GM23338 (cell line): Measurements from ENCODE around the gene MYO18A. TPM values are rescaled to one million over a fixed set of nuclear protein-coding genes. Genes with fewer than 3 reads are reported as not detected.

ENCODE experiments used
- ATAC-seq: fragments of 200-7000 bp; cut with Tn5 transposase; 3 replicates; pipeline ENCODE4 v1.9.1; 2020
- DNase-seq: peaks from one replicate; pipeline ENCODE4 v3.0.0-alpha.2; 2015; ENCODE audit warnings: low spot score
- H2AFZ ChIP-seq: fragments of 200-600 bp; sonication (generic); 2 replicates; pipeline ENCODE4 v1.8.0; 2016; ENCODE audit warnings: antibody characterized with exemption, mild to moderate bottlenecking, moderate library complexity
- H3F3A ChIP-seq: fragments of 200-600 bp; sonication (generic); replicated peaks from 2 replicates; pipeline ENCODE4 v1.8.0; 2017; ENCODE audit warnings: antibody characterized with exemption, mixed run types, low read depth
- H3K27ac ChIP-seq: fragments of 200-600 bp; sonication (generic); 2 replicates; pipeline ENCODE4 v1.6.1; 2016; ENCODE audit warnings: low read depth
- H3K27me3 ChIP-seq: fragments of 200-600 bp; sonication (generic); 2 replicates; pipeline ENCODE4 v1.8.0; 2016; ENCODE audit warnings: mild to moderate bottlenecking, mixed run types, moderate library complexity; ENCODE audit not compliant: insufficient read depth
- H3K36me3 ChIP-seq: fragments of 200-600 bp; sonication (generic); 2 replicates; pipeline ENCODE4 v1.8.0; 2016; ENCODE audit warnings: mild to moderate bottlenecking; ENCODE audit not compliant: insufficient read depth
- H3K4me1 ChIP-seq: fragments of 200-600 bp; sonication (generic); 2 replicates; pipeline ENCODE4 v1.8.0; 2016; ENCODE audit warnings: mild to moderate bottlenecking, moderate library complexity; ENCODE audit not compliant: insufficient read depth
- H3K4me2 ChIP-seq: fragments of 200-600 bp; sonication (generic); 2 replicates; pipeline ENCODE4 v1.7.1; 2017; ENCODE audit warnings: mixed run types
- H3K4me3 ChIP-seq: fragments of 200-600 bp; sonication (generic); 2 replicates; pipeline ENCODE4 v1.6.1; 2016; ENCODE audit warnings: mixed run types
- H3K79me2 ChIP-seq: fragments of 200-600 bp; sonication (generic); replicated peaks from 2 replicates; pipeline ENCODE4 v1.8.0; 2017; ENCODE audit warnings: mild to moderate bottlenecking; ENCODE audit not compliant: insufficient read depth
- H3K9me2 ChIP-seq: fragments of 200-600 bp; sonication (generic); 2 replicates; pipeline ENCODE4 v1.8.0; 2017; ENCODE audit not compliant: insufficient read depth
- H4K20me1 ChIP-seq: fragments of 200-600 bp; sonication (generic); replicated peaks from 2 replicates; pipeline ENCODE4 v1.8.0; 2017; ENCODE audit warnings: mild to moderate bottlenecking; ENCODE audit not compliant: insufficient read depth
- H3K27ac Mint-ChIP-seq: 2 replicates; pipeline ENCODE4 v1.8.0; 2020; ENCODE audit warnings: inconsistent platforms, mild to moderate bottlenecking, moderate library complexity, mixed read lengths
- H3K27me3 Mint-ChIP-seq: 3 replicates; pipeline ENCODE4 v1.8.0; 2022; ENCODE audit warnings: low read depth, mild to moderate bottlenecking, moderate library complexity, mixed read lengths, inconsistent platforms; ENCODE audit not compliant: insufficient read depth, poor library complexity
- H3K36me3 Mint-ChIP-seq: 3 replicates; pipeline ENCODE4 v1.8.0; 2021; ENCODE audit warnings: low read depth, mild to moderate bottlenecking, inconsistent platforms, moderate library complexity, mixed read lengths
- H3K4me1 Mint-ChIP-seq: 3 replicates; pipeline ENCODE4 v1.8.0; 2020; ENCODE audit warnings: mild to moderate bottlenecking, inconsistent platforms, mixed read lengths
- H3K4me3 Mint-ChIP-seq: 3 replicates; pipeline ENCODE4 v1.8.0; 2021; ENCODE audit warnings: moderate library complexity, mild to moderate bottlenecking, inconsistent platforms, mixed read lengths
- H3K9me3 Mint-ChIP-seq: 3 replicates; pipeline ENCODE4 v1.8.0; 2020; ENCODE audit warnings: moderate library complexity, mild to moderate bottlenecking, inconsistent platforms, mixed read lengths
- CREB1 ChIP-seq: fragments of 250-450 bp; sonication (Bioruptor Pico); IDR thresholded peaks from 2 replicates; pipeline ENCODE4 v1.5.0; 2020; ENCODE audit warnings: low read depth, mild to moderate bottlenecking, moderate library complexity
- CTCF ChIP-seq, 2 experiments: fragments of 200-600 bp in 1 of 2; sonication (generic) in 1 of 2; conservative IDR thresholded peaks; 2 replicates each; pipeline versions ENCODE4 v1.5.1 to v1.6.1; 2016 to 2017; ENCODE audit warnings: antibody characterized with exemption in 2 of 2, low read depth in 2 of 2, mild to moderate bottlenecking in 2 of 2, moderate library complexity in 1 of 2
- ETS1 ChIP-seq: IDR thresholded peaks from 2 replicates; pipeline ENCODE4 v1.6.1; 2016; ENCODE audit warnings: antibody characterized with exemption
- EZH2 ChIP-seq: fragments of 200-600 bp; sonication (generic); IDR thresholded peaks from one replicate; pipeline ENCODE4 v1.8.0; 2017; ENCODE audit warnings: antibody characterized with exemption, mild to moderate bottlenecking, low read depth; ENCODE audit not compliant: unreplicated experiment
- EZH2phosphoT487 ChIP-seq: fragments of 200-600 bp; sonication (generic); IDR thresholded peaks from one replicate; pipeline ENCODE4 v1.8.1; 2018; ENCODE audit warnings: antibody characterized with exemption; ENCODE audit not compliant: unreplicated experiment
- JUNB ChIP-seq: IDR thresholded peaks from one replicate; pipeline ENCODE4 v1.6.1; 2016; ENCODE audit warnings: antibody characterized with exemption; ENCODE audit not compliant: unreplicated experiment
- NANOG ChIP-seq: IDR thresholded peaks from 2 replicates; pipeline ENCODE4 v1.6.1; 2016; ENCODE audit warnings: antibody characterized with exemption, borderline replicate concordance
- POLR2AphosphoS5 ChIP-seq: IDR thresholded peaks from 2 replicates; pipeline ENCODE4 v1.6.1; 2016; ENCODE audit warnings: antibody characterized with exemption, low read depth
- REST ChIP-seq: IDR thresholded peaks from one replicate; pipeline ENCODE4 v1.6.1; 2018; ENCODE audit warnings: antibody characterized with exemption; ENCODE audit not compliant: unreplicated experiment
- STAT1 ChIP-seq: IDR thresholded peaks from one replicate; pipeline ENCODE4 v1.6.1; 2016; ENCODE audit warnings: antibody characterized with exemption; ENCODE audit not compliant: unreplicated experiment
- ZNF114 ChIP-seq: fragments of 250-450 bp; sonication (Bioruptor Pico); IDR thresholded peaks from 2 replicates; pipeline ENCODE4 v1.5.0; 2020; ENCODE audit warnings: mild to moderate bottlenecking, moderate library complexity
- ZNF331 ChIP-seq: fragments of 250-450 bp; sonication (Bioruptor Pico); IDR thresholded peaks from 2 replicates; pipeline ENCODE4 v1.5.0; 2020; ENCODE audit warnings: low read depth, mild to moderate bottlenecking, moderate library complexity
- ZNF462 ChIP-seq: fragments of 250-450 bp; sonication (Bioruptor Pico); IDR thresholded peaks from 2 replicates; pipeline ENCODE4 v1.5.0; 2020; ENCODE audit warnings: mild to moderate bottlenecking, moderate library complexity
- polyA plus RNA-seq: library from polyadenylated mRNA; unstranded; fragments of >200 nt; fragmentation: Nextera tagmentation; extraction: Ambion mirVana; gene quantifications from 2 replicates; pipeline ENCODE4 v1.2.1, GENCODE V29; 2016
- total RNA-seq: library from RNA; depleted of rRNA; stranded (reverse); fragments of >200 nt; shearing (Covaris generic); gene quantifications from 2 replicates; pipeline ENCODE4 v1.2.3, GENCODE V29; 2014

MYO18A gene
- total and polyA plus RNA-seq, 2 experiments from 2014 or later = 18.3 to 37.5 TPM

DNA sequence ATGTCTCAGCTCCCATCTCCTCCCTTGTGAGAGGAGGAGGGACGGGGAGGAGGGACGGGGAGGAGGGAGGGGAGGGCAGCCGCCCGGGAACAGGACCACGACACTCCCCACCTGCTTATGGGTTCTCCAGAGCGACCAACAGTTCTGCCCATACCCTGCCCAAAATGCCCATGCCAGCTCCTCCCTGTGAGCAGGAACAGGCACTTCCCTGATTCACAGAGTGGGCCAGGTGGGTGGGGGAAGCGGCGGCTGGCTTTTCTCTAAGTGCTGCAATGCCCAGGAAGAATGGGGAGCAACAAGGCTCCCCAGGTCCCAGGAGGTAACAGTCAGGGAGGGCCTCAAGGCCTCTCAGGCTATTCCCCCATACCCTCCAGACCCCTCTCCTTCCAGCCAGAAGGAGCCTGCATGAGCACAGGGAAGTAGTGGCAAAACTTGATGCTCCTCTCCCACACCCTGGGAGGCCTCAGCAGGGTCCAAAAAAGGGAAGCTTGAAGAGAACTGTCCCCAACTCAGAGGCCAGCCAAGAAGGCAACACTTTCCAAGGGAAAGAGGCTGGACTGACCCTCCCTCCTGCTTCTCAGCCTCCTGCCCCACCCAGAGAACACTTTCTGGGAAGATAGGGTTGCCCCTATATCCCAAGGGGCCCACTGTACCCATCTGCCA is 53.8 kb downstream of the MYO18A start:
- Histone ChIP-seq H2AFZ (no peak overlapping the region), H3K27me3 (no peaks in the 10 kb centered on the region), H3K27ac (no peak overlapping the region), H3K4me2 (no peak overlapping the region), H3K4me3 (no peak overlapping the region), H4K20me1 (no peaks in the 10 kb centered on the region; the same call in 1 of the 2 replicates), H3F3A (no peaks in the 10 kb centered on the region), H3K9me2 (no peaks in the 10 kb centered on the region), H3K36me3 (no peaks in the 10 kb centered on the region), H3K79me2 (no peaks in the 10 kb centered on the region), H3K4me1 (no peaks in the 10 kb centered on the region)
- ATAC-seq (no peak), DNase-seq (no peak)
- TF ChIP-seq EZH2 = no peak
- TF ChIP-seq CREB1 (CRISPR knock-in tag) = no peak
- no peak for TF ChIP-seq ETS1
- no peak for TF ChIP-seq ZNF331
- no peak for TF ChIP-seq POLR2AphosphoS5
- no peak for TF ChIP-seq NANOG
- no peak for TF ChIP-seq ZNF462
- TF ChIP-seq STAT1 = no peak
- TF ChIP-seq JUNB = no peak
- TF ChIP-seq CTCF (conservative IDR thresholded peaks at IDR 0.05; ENCODE audit: low read depth in 2 of 2) = no peak
- no peak for TF ChIP-seq EZH2phosphoT487
- no peak for TF ChIP-seq ZNF114 (CRISPR knock-in tag)
- no peak for TF ChIP-seq REST
- no peak overlapping the region for H3K27ac Mint-ChIP-seq
- H3K4me3 Mint-ChIP-seq = no peak overlapping the region
- H3K9me3 Mint-ChIP-seq = no peaks in the 10 kb centered on the region
- H3K4me1 Mint-ChIP-seq = peaks cover 7% of the 10 kb centered on the region
- peaks cover 8% of the 10 kb centered on the region for H3K27me3 Mint-ChIP-seq
- no peaks in the 10 kb centered on the region for H3K36me3 Mint-ChIP-seq
